ENCODE results near the gene MTFP1. TPM values are rescaled to one million over a fixed set of nuclear protein-coding genes. Genes with fewer than 3 reads are reported as not detected.

The MTFP1 gene
- total RNA-seq, 1 experiment from 2014 or later, result 18.5 TPM

DNA sequence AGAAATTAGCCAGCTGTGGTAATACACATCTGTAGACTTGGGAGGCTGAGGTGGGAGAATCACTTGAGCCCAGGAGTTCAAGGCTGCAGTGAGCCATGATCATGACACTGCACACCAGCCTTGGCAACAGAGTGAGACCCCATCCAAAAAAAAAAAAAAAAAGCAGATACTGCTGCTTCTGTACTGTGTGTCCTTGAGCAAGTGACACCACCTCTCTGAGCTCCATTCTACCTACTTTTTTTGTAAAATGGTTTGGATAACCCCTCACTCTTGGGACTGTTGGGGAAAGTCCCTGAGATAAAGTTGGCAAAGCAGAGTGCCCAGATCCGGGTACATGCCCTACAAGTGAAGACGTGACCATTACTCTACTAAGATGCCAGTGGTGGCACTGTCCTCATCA, 43.6 kb downstream of the MTFP1 start:
- Histone ChIP-seq H3K36me3 (ENCODE audit: low read depth) (no peaks in the 10 kb centered on the region), H3K9me2 (ENCODE audit: insufficient read depth) (no peaks in the 10 kb centered on the region), H3K27me3 (ENCODE audit: insufficient read depth, low read depth) (peaks cover 40% of the 10 kb centered on the region), H3K79me2 (ENCODE audit: low read depth) (no peaks in the 10 kb centered on the region), H3K27ac (no peak overlapping the region), H3K4me1 (replicated peaks; ENCODE audit: insufficient read depth) (no peaks in the 10 kb centered on the region), H3K4me3 (no peak overlapping the region), H3K9me3 (ENCODE audit: insufficient read depth, low read depth) (no peaks in the 10 kb centered on the region; the same call in 1 of the 2 replicates), H2AFZ (no peak overlapping the region), H3F3A (ENCODE audit: insufficient read depth, low read depth) (no peaks in the 10 kb centered on the region), H4K20me1 (ENCODE audit: insufficient read depth) (no peaks in the 10 kb centered on the region), H3K4me2 (no peak overlapping the region)
- ChIA-PET POLR2A (ENCODE audit: unreplicated experiment) (no interaction called here), CTCF (no interaction called here)
- no TSS peak for BruUV-seq (replicated peaks)
- no peak for TF ChIP-seq EZH2 (IDR thresholded peaks at IDR 0.05; ENCODE audit: low read depth)
- no peak for TF ChIP-seq CTCF (conservative IDR thresholded peaks at IDR 0.05)
- intact Hi-C loops (cut with micrococcal nuclease; ENCODE audit: unreplicated experiment), result no loop called here
- no peak for DNase-seq

DNA sequence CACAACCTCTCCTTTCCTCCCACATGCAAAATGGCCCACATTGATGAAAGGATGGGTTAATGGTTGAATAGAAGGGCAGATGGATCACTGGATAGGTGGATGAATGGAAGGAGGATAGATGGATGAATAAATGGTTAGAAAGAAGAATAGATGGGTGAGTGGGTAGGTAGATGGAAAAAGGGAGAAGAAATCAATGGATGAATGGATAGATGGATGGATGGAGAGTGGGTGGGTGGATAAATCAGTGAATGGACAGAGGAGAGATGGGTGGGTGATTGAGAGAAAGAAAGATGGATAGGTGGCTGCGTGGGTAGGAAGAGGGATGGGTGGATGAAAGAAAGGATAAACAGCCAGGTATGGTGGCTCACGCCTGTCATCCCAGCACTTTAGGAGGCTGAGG, 45.1 kb downstream of the MTFP1 start:
- no TSS peak for BruUV-seq (replicated peaks)
- no peak for TF ChIP-seq EZH2 (IDR thresholded peaks at IDR 0.05; ENCODE audit: low read depth)
- H2AFZ ChIP-seq, result no peak overlapping the region
- POLR2A ChIA-PET (ENCODE audit: unreplicated experiment), result no interaction called here
- no peaks in the 10 kb centered on the region; the same call in 1 of the 2 replicates for H3K9me3 ChIP-seq (ENCODE audit: insufficient read depth, low read depth)
- no peak for DNase-seq
- H3K27me3 ChIP-seq (ENCODE audit: insufficient read depth, low read depth), result peaks cover 40% of the 10 kb centered on the region
- no peak overlapping the region for H3K4me3 ChIP-seq
- no peaks in the 10 kb centered on the region for H3K36me3 ChIP-seq (ENCODE audit: low read depth)
- no peaks in the 10 kb centered on the region for H3K9me2 ChIP-seq (ENCODE audit: insufficient read depth)
- no peak overlapping the region for H3K27ac ChIP-seq
- H3K79me2 ChIP-seq (ENCODE audit: low read depth), result no peaks in the 10 kb centered on the region
- H4K20me1 ChIP-seq (ENCODE audit: insufficient read depth), result no peaks in the 10 kb centered on the region
- no peaks in the 10 kb centered on the region for H3K4me1 ChIP-seq (replicated peaks; ENCODE audit: insufficient read depth)
- CTCF ChIA-PET, result no interaction called here
- no peak overlapping the region for H3K4me2 ChIP-seq
- H3F3A ChIP-seq (ENCODE audit: insufficient read depth, low read depth), result no peaks in the 10 kb centered on the region
- intact Hi-C loops (cut with micrococcal nuclease; ENCODE audit: unreplicated experiment), result no loop called here

DNA sequence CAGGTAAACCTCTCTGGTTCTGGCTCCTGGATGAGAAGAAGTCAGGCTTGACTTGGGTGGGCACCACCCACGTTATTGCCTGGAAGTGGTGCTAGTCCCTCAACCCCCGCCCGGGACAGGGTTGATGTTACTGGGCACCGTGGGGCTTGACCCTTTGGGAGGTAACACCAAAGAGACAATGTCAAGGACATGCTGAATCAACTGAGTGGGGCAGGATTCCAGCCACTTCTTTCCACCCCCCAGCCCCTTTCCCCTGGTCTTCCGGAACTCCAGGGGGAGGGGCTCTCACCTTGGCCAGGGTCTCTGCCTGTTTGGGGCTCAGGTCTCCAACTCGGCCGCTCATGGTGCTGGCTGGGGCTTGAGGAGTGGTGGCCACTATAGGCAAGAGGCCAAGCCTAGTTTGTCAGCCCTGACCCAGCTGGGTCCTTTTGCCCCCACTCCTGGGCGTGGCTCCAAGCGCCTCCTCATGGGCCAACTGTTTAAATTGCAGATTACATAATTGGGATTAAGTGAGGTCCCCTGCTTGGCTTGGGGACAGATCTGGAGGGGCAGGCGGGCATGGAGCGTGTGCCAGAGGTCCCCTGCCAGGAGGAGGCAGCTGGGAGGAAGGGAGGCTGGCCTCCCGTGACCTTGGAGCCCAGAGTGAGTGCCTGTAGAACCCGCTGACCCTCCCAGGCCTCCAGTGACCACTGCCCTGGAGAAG, 46.2 kb downstream of the MTFP1 start, which contains the start of gene SEC14L3:
TSS of gene SEC14L3 (minus strand) at position 402 of the 703 bp plus-strand sequence. CDS start at position 343, 59 bp downstream.
- DNase-seq, result no peak
- Histone ChIP-seq H2AFZ (no peak within 1 kb of the TSS), H4K20me1 (ENCODE audit: insufficient read depth) (no peaks in the 10 kb centered on the region), H3K4me1 (replicated peaks; ENCODE audit: insufficient read depth) (no peaks in the 10 kb centered on the region), H3K4me3 (no peak within 1 kb of the TSS), H3K36me3 (ENCODE audit: low read depth) (no peaks in the 10 kb centered on the region), H3K9me2 (ENCODE audit: insufficient read depth) (no peaks in the 10 kb centered on the region), H3K4me2 (no peak within 1 kb of the TSS), H3K79me2 (ENCODE audit: low read depth) (no peaks in the 10 kb centered on the region), H3K9me3 (ENCODE audit: insufficient read depth, low read depth) (no peaks in the 10 kb centered on the region; the same call in 1 of the 2 replicates), H3K27me3 (ENCODE audit: insufficient read depth, low read depth) (peaks cover 40% of the 10 kb centered on the region), H3F3A (ENCODE audit: insufficient read depth, low read depth) (no peaks in the 10 kb centered on the region), H3K27ac (no peak within 1 kb of the TSS)
- ChIA-PET CTCF (no interaction called here), POLR2A (ENCODE audit: unreplicated experiment) (no interaction called here)
- intact Hi-C loops (cut with micrococcal nuclease; ENCODE audit: unreplicated experiment), result no loop called here
- TF ChIP-seq EZH2 (IDR thresholded peaks at IDR 0.05; ENCODE audit: low read depth) (no peak), CTCF (conservative IDR thresholded peaks at IDR 0.05) (no peak)
- BruUV-seq (replicated peaks), result no TSS peak
